Brain microvascular endothelial cell (primary cell): ENCODE data around the gene GNA14.
"Not testable (repeated sequence)": the region's sequence is repeated elsewhere in the genome, so short reads cannot be mapped to it uniquely, and the experiment has no call there.

Experiments
- DNase-seq: peaks from one replicate; pipeline ENCODE4 v3.0.0-alpha.2; 2020
- H3K27ac ChIP-seq: fragments of 250-450 bp; sonication (Bioruptor Pico); 2 replicates; pipeline ENCODE4 v1.5.1; 2020; ENCODE audit warnings: mild to moderate bottlenecking, moderate library complexity
- H3K27me3 ChIP-seq: fragments of 250-450 bp; sonication (Bioruptor Pico); replicated peaks from 2 replicates; pipeline ENCODE4 v1.5.1; 2020; ENCODE audit warnings: mild to moderate bottlenecking
- H3K36me3 ChIP-seq: fragments of 250-450 bp; sonication (Bioruptor Pico); replicated peaks from 2 replicates; pipeline ENCODE4 v1.5.1; 2020; ENCODE audit warnings: mild to moderate bottlenecking
- H3K4me3 ChIP-seq: 2 replicates; pipeline ENCODE4 v1.5.1; 2011; ENCODE audit warnings: low read depth, mild to moderate bottlenecking, control low read depth, low read length, moderate library complexity
- in situ Hi-C: cut with HindIII; loops from 2 replicates; pipeline ENCODE4 v1.10.0; 2017; ENCODE audit warnings: low sequenced_read_pairs, low pct_ligation_motif_present
- TF ChIP-seq, protein P1 (sequence below): IDR thresholded peaks from 2 replicates; pipeline ENCODE4 v1.5.1; 2011; ENCODE audit warnings: low read depth, mild to moderate bottlenecking, moderate library complexity, low read length, control low read depth, inconsistent platforms; ENCODE audit errors: missing control alignments

Gene GNA14

DNA sequence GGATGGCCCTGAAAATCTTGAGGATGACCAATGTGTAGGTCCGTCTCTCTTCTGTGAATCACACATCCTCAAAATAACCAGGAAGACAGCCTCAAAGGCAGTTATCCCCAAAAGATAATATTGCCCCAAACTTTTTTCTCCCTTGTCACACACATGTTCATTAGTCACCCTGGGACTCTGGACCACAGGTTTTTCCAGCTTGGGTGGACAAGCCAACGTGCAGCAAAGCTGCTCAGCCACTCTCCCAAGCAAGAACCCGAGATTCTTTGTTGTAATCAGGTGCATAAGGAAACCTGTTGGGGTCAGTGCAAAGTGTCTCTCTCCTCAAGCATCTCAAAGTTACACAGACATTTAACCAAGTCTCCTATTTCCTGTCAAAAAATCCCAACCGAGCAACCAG is 196.6 kb downstream of the GNA14 start:
- no peaks in the 10 kb centered on the region for H3K27me3 ChIP-seq
- no peak overlapping the region for H3K27ac ChIP-seq
- in situ Hi-C loops = no loop called here
- no peaks in the 10 kb centered on the region for H3K36me3 ChIP-seq
- H3K4me3 ChIP-seq = no peak overlapping the region
- DNase-seq = no peak
- TF ChIP-seq, protein P1, sequence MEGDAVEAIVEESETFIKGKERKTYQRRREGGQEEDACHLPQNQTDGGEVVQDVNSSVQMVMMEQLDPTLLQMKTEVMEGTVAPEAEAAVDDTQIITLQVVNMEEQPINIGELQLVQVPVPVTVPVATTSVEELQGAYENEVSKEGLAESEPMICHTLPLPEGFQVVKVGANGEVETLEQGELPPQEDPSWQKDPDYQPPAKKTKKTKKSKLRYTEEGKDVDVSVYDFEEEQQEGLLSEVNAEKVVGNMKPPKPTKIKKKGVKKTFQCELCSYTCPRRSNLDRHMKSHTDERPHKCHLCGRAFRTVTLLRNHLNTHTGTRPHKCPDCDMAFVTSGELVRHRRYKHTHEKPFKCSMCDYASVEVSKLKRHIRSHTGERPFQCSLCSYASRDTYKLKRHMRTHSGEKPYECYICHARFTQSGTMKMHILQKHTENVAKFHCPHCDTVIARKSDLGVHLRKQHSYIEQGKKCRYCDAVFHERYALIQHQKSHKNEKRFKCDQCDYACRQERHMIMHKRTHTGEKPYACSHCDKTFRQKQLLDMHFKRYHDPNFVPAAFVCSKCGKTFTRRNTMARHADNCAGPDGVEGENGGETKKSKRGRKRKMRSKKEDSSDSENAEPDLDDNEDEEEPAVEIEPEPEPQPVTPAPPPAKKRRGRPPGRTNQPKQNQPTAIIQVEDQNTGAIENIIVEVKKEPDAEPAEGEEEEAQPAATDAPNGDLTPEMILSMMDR = no peak

DNA sequence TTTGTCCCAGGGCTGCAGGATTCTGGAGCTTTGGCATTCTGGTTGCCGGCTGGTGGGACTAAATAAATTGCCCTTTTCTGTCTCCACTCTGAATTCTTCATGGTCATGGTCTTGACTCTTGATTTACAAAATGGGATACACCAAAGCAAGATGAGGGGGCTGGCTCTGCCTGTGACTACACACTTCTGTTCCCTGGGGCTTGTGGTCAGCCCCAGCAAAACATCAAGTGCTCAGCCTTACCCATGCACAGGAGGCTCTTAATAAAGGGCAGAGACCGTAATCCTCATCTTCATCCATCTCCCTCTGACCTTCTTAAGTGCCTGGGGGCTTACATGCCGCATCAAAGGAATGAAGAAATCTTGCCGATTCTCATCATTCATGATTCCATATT is 198.0 kb downstream of the GNA14 start:
- Histone ChIP-seq H3K27ac (peak overlapping the region; percentile 85), H3K36me3 (no peaks in the 10 kb centered on the region)
- TF ChIP-seq, protein P1 = no peak

GRCh38 chr9:77449240-77450084 is 198.7 kb downstream of the GNA14 start:
- peak; percentile 97 for DNase-seq
- Histone ChIP-seq H3K27ac (peak overlapping the region; percentile 85), H3K27me3 (no peaks in the 10 kb centered on the region), H3K4me3 (no peak overlapping the region), H3K36me3 (no peaks in the 10 kb centered on the region)
- TF ChIP-seq, protein P1 = no peak
- in situ Hi-C loops = no loop called here

More for the DNA sequence above, 198.0 kb downstream of the GNA14 start:
- no peaks in the 10 kb centered on the region for H3K27me3 ChIP-seq
- H3K4me3 ChIP-seq = no peak overlapping the region
- no peak for DNase-seq
- in situ Hi-C loops = no loop called here

- in situ Hi-C loops = no loop called here
- TF ChIP-seq, protein P1 = no peak
- no peak for DNase-seq
- no peaks in the 10 kb centered on the region for H3K27me3 ChIP-seq
- H3K36me3 ChIP-seq = no peaks in the 10 kb centered on the region
- H3K27ac ChIP-seq = no peak overlapping the region
- no peak overlapping the region for H3K4me3 ChIP-seq
These were observed 200.5 kb downstream of the GNA14 start for GRCh38 chr9:77447646-77448045.

DNA sequence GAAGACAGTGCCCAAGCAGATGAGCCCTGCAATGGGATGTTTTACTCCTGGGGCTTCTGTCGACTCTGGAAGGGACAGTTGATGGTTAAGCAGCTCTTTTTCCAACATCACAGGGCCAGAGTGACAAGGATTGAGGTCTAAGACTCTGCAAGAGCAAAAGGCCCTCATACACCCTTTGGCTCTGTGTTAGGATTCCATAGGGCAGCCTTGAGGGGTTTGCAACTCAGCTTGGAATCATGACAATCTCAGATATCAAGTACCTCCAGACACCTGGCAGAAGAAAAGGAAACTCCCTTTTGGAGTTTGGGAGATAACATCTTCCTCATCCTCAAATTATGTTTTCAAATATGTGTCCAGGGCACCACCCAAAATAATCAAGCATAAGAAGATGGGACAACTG is 205.7 kb downstream of the GNA14 start:
- Histone ChIP-seq H3K27me3 (no peaks in the 10 kb centered on the region), H3K36me3 (no peaks in the 10 kb centered on the region), H3K27ac (no peak overlapping the region), H3K4me3 (no peak overlapping the region)
- DNase-seq = no peak
- TF ChIP-seq, protein P1 = no peak
- in situ Hi-C loops = no loop called here

DNA sequence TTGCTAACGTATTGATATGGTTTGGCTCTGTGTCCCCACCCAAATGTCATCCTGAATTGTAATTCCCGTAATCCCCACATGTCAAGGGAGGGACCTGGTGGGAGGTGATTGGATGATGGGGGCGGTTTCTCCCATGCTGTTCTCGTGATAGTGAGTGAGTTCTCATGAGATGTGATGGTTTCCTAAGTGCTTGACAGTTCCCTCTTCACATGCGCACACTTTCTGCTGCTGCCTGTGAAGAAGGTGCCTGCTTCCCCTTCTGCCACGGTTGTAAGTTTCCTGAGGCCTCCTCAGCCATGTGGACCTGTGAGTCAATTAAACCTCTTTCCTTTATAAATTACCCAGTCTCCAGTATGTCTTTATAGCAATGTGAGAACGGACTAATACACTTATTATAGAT is 207.0 kb downstream of the GNA14 start:
- H3K27me3 ChIP-seq, H3K4me3 ChIP-seq, DNase-seq, H3K27ac ChIP-seq, H3K36me3 ChIP-seq, in situ Hi-C loops: not testable (repeated sequence)
